GM18909 (cell line): ENCODE results near the gene TRIM7.
"Not testable (repeated sequence)": the region's sequence is repeated elsewhere in the genome, so short reads cannot be mapped to it uniquely, and the experiment has no call there.

Experiments
- ATAC-seq: cut with Tn5 transposase; IDR thresholded peaks from one replicate; pipeline ENCODE4 v1.9.1; 2021; ENCODE audit warnings: mild to moderate bottlenecking; ENCODE audit not compliant: unreplicated experiment, poor library complexity

TRIM7 gene

GRCh38 chr5:181215997-181216989 lies 11.3 kb upstream of the TRIM7 start:
- ATAC-seq = no peak

GRCh38 chr5:181214249-181214648 lies 9.3 kb upstream of the TRIM7 start:
- ATAC-seq = not testable (repeated sequence)

- no peak for ATAC-seq
These were observed 7.9 kb upstream of the TRIM7 start for GRCh38 chr5:181212934-181213333.

- ATAC-seq = no peak
These were observed 7.1 kb upstream of the TRIM7 start for GRCh38 chr5:181212080-181212479.

GRCh38 chr5:181211208-181211607 lies 6.2 kb upstream of the TRIM7 start:
- ATAC-seq = no peak

- not testable (repeated sequence) for ATAC-seq
These were observed 5.7 kb upstream of the TRIM7 start for GRCh38 chr5:181210698-181211097.

- not testable (repeated sequence) for ATAC-seq
These were observed 5.2 kb upstream of the TRIM7 start for GRCh38 chr5:181210148-181210547.

GRCh38 chr5:181209006-181209405 lies 4.0 kb upstream of the TRIM7 start:
- not testable (repeated sequence) for ATAC-seq

GRCh38 chr5:181207960-181208253 lies 2.9 kb upstream of the TRIM7 start:
- ATAC-seq = no peak

GRCh38 chr5:181207214-181207959 lies 2.4 kb upstream of the TRIM7 start:
- ATAC-seq = no peak

- ATAC-seq = no peak
These were observed 1.0 kb upstream of the TRIM7 start for GRCh38 chr5:181205761-181206649.

- ATAC-seq = no peak
These were observed 727 bp downstream of the TRIM7 start for GRCh38 chr5:181204113-181204825.

- no peak for ATAC-seq
These were observed 1.3 kb downstream of the TRIM7 start for GRCh38 chr5:181203777-181204112.

- ATAC-seq = no peak
These were observed 1.8 kb downstream of the TRIM7 start for GRCh38 chr5:181203093-181203711.

- no peak for ATAC-seq
These were observed 4.2 kb downstream of the TRIM7 start for GRCh38 chr5:181200816-181201215.

GRCh38 chr5:181199881-181200638 lies 4.9 kb downstream of the TRIM7 start:
- no peak for ATAC-seq

GRCh38 chr5:181198905-181199519 lies 6.0 kb downstream of the TRIM7 start:
- peak; percentile 80 for ATAC-seq

GRCh38 chr5:181198106-181198685 lies 6.8 kb downstream of the TRIM7 start:
- no peak for ATAC-seq
